Right ventricle myocardium inferior (tissue), 1 donor: ENCODE data around the gene ZNF689. TPM values are rescaled to one million over a fixed set of nuclear protein-coding genes. Genes with fewer than 3 reads are reported as not detected.

Experiments used
- ATAC-seq: fragments of 200-7000 bp; cut with Tn5 transposase; one replicate; pipeline ENCODE4 v1.9.1; 2020; ENCODE audit warnings: mild to moderate bottlenecking, moderate library complexity
- DNase-seq: peaks from one replicate; pipeline ENCODE4 v3.0.0; 2021; ENCODE audit errors: missing footprints
- intact Hi-C: fragments of 100-400 bp; cut with DNase I; formaldehyde crosslinking; loops from one replicate; pipeline ENCODE4 v1.11.0; 2022
- long read RNA-seq: library from polyadenylated mRNA; unstranded; transcript quantifications from one replicate; pipeline ENCODE4 v2.0.0, GENCODE V29; 2021
- total RNA-seq: library from RNA; stranded (reverse); fragmentation: NEBNext Ultra II Directional; extraction: Animal tissue kit (Norgen Biotek cat#: 25700); gene quantifications from one replicate; pipeline ENCODE4 v1.2.1, GENCODE V29; 2021
- donor health status: DM: no; HTN: yes; CAD: no; lungs with severe emphysema.

The ZNF689 gene
- 4.2 TPM for total RNA-seq
- long read RNA-seq, partial matches to known transcripts = 0 of 5 reads
- long read RNA-seq, other reads (novel, unspliced or antisense) = 1 of 5 reads

DNA sequence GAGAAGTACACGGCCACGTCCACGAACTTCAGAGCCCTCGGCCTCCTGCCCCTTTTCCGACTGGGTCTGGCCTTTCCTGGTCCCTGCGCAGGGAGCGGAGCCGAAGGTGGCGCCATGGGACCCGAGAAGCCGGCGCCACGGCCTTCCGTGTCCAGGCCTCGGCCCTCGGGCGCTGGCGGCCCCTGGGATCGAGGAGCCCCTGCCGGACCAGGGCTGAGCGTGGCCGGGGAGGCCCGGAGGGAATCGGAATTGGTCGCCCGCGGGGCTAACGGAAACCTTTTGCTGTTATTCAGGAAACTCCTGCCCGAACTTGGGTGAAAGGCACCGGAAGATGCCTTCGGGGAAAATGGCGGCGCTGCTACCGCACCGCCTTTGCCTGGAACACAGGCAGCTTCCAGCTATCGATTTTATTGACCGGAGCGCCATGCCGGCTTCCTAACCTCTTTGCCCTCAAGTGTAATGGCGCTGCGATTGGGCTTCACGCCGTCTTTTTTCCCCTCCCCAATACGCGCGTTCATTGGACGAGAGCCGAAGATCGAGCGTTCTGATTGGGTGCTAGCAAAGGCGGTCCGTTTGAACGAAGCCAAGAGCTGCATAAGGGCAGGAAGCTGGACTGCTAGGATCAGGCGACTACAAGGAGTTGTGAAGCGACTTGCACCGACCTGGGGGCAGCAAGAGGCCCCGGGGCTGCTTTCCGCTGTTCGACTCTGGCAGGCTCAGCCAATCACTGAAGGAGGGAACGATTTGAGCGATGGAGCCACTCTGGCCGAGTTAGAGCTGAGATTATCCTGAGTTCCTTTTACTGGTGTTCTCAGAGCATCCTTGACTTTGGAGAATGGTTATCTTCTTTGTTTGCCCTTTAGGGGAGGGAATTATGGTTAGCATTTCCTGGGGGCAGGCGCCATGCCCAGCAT, at the start of gene ZNF689:
ZNF689 (minus strand) TSS at position 464 of the 914 bp plus-strand sequence; CDS start at position 116, 348 bp downstream.
- peak; percentile 98 for ATAC-seq

DNA sequence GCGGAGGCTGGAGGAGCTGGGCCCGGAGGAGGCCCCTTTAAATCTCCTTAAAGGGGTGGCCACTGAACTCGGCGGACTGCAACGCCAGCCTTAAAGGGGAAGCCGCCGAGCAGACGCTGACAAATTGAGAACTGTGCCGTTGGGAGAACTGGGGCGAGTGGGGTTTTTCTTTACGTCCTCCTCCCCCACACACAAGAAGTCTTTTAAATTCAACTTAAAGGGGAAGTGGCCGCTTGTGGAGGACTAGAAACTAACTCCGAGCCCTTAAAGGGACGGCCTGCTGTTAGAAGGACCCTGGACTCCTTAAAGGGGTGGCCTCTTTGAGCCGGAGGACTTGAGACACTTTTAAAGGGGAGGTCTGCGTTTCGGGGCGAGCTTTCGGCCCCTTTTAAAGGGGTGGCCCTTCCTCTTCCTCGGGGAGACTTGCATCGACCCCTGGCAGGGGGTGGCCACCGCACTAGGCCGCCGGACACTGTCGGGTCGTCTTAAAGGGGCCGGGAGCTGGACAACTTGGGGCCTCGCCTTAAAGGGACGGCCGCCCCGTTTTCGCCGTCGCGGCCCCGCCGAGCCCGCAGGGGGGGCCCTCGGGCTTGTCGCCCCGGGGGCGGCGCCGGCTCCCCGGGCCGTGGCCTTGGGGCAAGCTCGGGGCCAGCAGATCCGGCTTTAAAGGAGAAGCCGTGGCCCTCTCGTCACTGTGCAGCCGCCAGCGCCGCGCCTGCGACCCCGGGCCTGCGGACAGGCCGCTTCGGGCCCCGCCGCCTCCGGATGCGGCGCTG, 48.7 kb upstream of the ZNF689 start:
- DNase-seq (peak; percentile 87), ATAC-seq (peak; percentile 23)
- intact Hi-C loops = no loop called here

More for the DNA sequence above, at the start of gene ZNF689:
- peak; percentile 92 for DNase-seq
- intact Hi-C loops = no loop called here

DNA sequence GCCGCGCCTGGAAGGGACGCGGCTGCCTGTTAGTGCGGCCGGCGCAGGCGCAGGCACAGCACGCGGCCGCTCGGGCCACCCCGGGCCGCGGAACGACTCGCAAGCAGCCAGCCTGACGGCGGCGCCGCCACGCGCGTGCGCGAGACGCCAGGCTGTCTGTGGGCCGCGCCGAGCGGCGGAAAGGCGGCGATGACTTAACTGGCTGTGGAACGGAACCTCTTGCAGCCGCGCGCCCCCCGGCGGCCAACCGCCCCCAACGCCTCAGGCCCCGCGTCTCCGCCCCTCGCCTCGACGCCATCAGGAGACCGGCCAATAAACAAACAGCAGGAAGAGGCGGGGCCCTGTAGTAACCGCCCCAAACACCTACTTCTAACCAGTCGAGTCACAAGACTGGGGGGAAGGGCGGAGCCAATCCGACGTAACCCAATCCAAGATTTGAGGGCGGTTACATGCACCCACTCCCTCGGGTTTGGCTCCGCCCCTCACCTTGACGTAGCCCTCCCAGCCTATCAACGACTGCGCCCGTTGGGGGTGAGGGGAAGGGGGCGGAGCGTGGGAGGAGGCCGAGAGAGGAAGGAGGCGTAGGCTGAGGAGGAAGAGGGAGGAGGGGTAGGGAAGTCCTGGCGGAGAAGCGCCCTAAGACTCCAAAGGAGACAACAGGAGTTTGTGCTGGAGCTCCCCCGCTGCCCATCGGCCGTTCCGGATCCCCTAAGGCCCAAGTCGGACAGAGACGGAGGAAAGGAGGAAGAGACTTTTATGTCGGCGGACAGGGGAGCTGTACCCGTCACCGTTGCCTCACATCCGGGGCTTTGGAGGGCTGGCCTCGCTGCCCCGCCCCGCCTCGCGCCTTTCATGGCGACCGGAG, 47.9 kb upstream of the ZNF689 start, which contains the start of gene FBRS:
FBRS (plus strand) TSS at position 566 of the 865 bp plus-strand sequence. CDS start 1,088 bp downstream, outside the sequence.
- ATAC-seq (peak; percentile 89), DNase-seq (peak; percentile 100)
- intact Hi-C loops = no loop called here

- ATAC-seq = no peak
- intact Hi-C loops = no loop called here
- no peak for DNase-seq
Measured at GRCh38 chr16:30656974-30657865, 47.0 kb upstream of the ZNF689 start.

GRCh38 chr16:30656388-30656787, 46.2 kb upstream of the ZNF689 start:
- no peak for DNase-seq
- ATAC-seq = no peak
- intact Hi-C loops = no loop called here

DNA sequence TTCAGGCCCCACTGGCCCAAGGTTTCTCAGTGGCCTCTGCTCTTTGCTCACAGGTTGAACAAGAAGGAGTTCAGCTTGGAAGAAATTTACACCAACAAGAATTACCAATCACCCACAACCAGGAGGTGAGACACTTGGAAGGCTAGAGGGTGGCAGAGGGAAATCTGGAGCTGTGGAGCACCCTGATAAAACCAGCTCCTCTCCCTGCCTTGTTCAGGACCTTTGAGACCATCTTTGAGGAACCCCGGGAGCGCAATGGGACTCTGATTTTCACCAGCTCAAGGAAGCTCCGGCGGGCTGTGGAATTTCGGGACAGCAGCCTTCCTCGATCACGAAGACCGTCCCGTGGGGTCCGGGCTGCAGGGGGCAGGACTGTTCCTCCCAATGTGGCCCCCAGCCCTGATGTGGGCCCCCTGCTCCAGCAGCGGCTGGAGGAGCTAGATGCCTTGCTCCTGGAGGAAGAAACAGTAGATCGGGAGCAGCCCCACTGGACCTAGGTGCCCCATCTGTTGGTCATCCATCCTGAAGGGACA, 45.7 kb upstream of the ZNF689 start:
- ATAC-seq (no peak), DNase-seq (no peak)
- intact Hi-C loops = no loop called here

GRCh38 chr16:30654856-30655255, 44.7 kb upstream of the ZNF689 start:
- no peak for DNase-seq
- intact Hi-C loops = loop anchor here (5.0 kb wide), 1 partner anchor 83 kb away; the partner anchor contains the start of gene ZNF688
- no peak for ATAC-seq

GRCh38 chr16:30652718-30653117, 42.5 kb upstream of the ZNF689 start:
- no peak for DNase-seq
- ATAC-seq = no peak
- intact Hi-C loops = loop anchor here (5.0 kb wide), 1 partner anchor 80 kb away; the partner anchor contains the start of gene ZNF688

- intact Hi-C loops = loop anchor here (5.0 kb wide), 1 partner anchor 80 kb away; the partner anchor contains the start of gene ZNF688
- no peak for DNase-seq
- no peak for ATAC-seq
Measured at GRCh38 chr16:30652005-30652296, 41.8 kb upstream of the ZNF689 start.

DNA sequence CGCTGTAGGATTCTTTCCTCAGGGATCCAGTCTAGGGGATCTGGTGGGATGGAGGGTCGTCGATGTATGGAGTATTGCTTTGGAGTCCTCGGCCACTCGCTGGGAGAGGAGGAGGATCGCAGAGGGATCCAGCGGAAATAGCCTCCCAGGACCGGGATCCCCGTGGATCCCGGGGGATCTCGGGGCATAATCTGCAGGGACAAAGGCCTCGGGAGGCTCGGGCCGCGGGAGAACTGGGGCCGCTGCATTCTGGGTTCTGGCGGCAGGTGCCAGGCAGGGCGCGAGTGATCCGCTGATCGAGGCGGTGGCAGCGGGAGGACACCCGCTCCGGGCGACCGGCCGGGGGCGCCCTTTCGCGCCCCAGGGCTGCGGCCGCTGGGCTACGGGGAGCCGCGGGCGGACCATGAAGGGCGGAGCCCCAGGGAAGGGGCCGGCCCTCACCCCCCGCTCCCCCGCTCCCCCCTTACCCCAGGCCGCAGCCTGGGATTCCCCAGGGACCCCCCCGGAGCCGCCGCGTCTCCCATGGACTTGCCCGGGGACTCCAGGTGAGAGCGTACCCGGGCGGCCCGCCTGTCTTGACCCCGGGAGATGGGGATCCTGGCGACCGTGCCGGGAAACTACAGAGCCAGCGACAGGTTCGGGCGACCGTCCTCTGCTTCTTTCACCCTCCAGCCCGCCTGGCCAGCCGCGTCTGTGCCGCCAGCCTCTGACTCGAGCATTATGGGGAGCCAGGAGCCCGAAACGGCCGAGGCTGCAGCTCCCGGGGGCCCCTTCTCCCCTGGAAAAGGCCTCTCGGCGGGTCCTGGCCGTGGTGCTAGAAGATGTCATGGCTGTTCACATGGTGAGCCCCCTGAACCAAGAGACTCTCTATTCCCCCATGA, 41.2 kb upstream of the ZNF689 start:
- intact Hi-C loops = loop anchor here (5.0 kb wide), 1 partner anchor 79 kb away; the partner anchor contains the start of gene ZNF688
- DNase-seq (peak; percentile 87), ATAC-seq (peak; percentile 81)

GRCh38 chr16:30650369-30651123, 40.4 kb upstream of the ZNF689 start, which contains the start of gene PRR14:
Gene PRR14 (plus strand): TSS chr16:30650960. CDS start chr16:30651646, 686 bp downstream.
- peak; percentile 94 for ATAC-seq
- DNase-seq = peak; percentile 100
- intact Hi-C loops = loop anchor here (1.0 to 5.0 kb wide), 3 partner anchors 16 to 123 kb away; partner anchors contain the start of gene ZNF688

GRCh38 chr16:30649725-30650368, 39.7 kb upstream of the ZNF689 start:
- ATAC-seq (no peak), DNase-seq (peak; percentile 80)
- intact Hi-C loops = loop anchor here (1.0 to 5.0 kb wide), 3 partner anchors 16 to 123 kb away; partner anchors contain the start of gene ZNF688

DNA sequence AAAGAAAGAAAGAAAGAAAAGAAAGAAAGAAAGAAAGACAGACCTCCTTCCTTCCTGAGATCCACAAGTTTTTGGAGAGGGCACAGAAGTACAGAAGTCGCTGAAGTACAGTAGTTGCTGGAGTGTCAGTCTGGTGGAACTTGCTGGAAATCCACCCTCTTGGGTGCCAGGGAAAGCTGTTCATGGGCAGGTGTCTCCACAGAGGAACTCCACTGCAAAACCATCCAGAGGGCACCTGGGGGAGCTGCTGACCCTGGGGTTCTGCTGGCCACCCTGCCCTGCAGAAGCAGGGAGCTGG, 37.0 kb upstream of the ZNF689 start:
- no peak for DNase-seq
- ATAC-seq = no peak
- intact Hi-C loops = no loop called here

GRCh38 chr16:30645727-30646126, 35.5 kb upstream of the ZNF689 start:
- intact Hi-C loops = no loop called here
- ATAC-seq = no peak
- no peak for DNase-seq

DNA sequence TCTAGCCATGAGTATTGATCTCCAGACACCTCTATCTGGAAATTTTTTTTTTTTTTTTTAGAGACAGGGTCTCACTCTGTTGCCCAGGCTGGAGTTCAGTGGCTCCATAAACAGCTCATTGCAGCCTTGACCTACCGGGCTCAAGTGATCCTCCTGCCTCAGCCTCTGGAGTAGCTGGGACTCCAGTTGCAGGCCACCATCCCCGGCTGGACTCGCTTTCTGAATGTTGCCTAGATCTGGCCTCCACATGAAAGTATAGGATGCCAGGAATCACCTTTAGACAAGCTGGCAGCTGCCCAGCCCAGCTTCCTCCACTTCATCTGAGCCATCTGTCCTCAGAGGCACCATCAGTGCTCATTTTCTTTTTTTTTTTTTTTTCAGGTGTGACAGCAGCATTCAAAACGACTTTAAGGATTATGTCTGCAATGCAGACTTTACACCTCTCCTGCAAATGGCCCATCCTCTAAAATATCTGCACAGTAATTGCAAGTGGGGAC, 34.2 kb upstream of the ZNF689 start:
- intact Hi-C loops = no loop called here
- DNase-seq (no peak), ATAC-seq (no peak)
